DND-41 (cell line): ENCODE results near the gene VAV2.

Experiments used
- ATAC-seq: fragments of 200-7000 bp; cut with Tn5 transposase; 3 replicates; pipeline ENCODE4 v1.9.1; 2021; ENCODE audit warnings: low read depth; ENCODE audit not compliant: insufficient read depth
- DNase-seq: peaks from one replicate; pipeline ENCODE4 v3.0.0-alpha.2; 2020
- H2AFZ ChIP-seq: 2 replicates; pipeline ENCODE4 v1.6.0; 2012; ENCODE audit warnings: low read depth, low read length
- H3K27ac ChIP-seq: 2 replicates; pipeline ENCODE4 v1.5.1; 2012; ENCODE audit warnings: low read length, inconsistent platforms
- H3K27me3 ChIP-seq: fragments of 200-600 bp; sonication (generic); 2 replicates; pipeline ENCODE4 v1.6.0; 2012; ENCODE audit warnings: low read length, mild to moderate bottlenecking, inconsistent platforms; ENCODE audit not compliant: insufficient read depth, poor library complexity
- H3K36me3 ChIP-seq: 2 replicates; pipeline ENCODE4 v1.5.1; 2012; ENCODE audit warnings: low read length, inconsistent platforms; ENCODE audit not compliant: insufficient read depth
- H3K4me1 ChIP-seq: 2 replicates; pipeline ENCODE4 v1.5.1; 2012; ENCODE audit warnings: mild to moderate bottlenecking, low read length; ENCODE audit not compliant: insufficient read depth
- H3K4me2 ChIP-seq: 2 replicates; pipeline ENCODE4 v1.6.0; 2012; ENCODE audit warnings: mild to moderate bottlenecking, moderate library complexity, low read length, inconsistent platforms; ENCODE audit not compliant: insufficient read depth
- H3K4me3 ChIP-seq, 2 experiments: fragments of 200-600 bp in 1 of 2; shearing (Covaris generic) in 1 of 2; 2 replicates each; pipeline ENCODE4 v1.5.1; 2012 to 2016; ENCODE audit warnings: inconsistent platforms in 2 of 2, low read length in 2 of 2, mild to moderate bottlenecking in 2 of 2, low read depth in 1 of 2, moderate library complexity in 1 of 2
- H3K79me2 ChIP-seq: 2 replicates; pipeline ENCODE4 v1.6.0; 2012; ENCODE audit warnings: low read length, inconsistent platforms; ENCODE audit not compliant: insufficient read depth
- H3K9ac ChIP-seq: 2 replicates; pipeline ENCODE4 v1.6.0; 2012; ENCODE audit warnings: low read depth, mild to moderate bottlenecking, inconsistent platforms, low read length, moderate library complexity
- H3K9me3 ChIP-seq: 2 replicates; pipeline ENCODE4 v1.5.1; 2012; ENCODE audit warnings: low read length, moderate library complexity, mild to moderate bottlenecking, inconsistent platforms; ENCODE audit not compliant: insufficient read depth, severe bottlenecking
- H4K20me1 ChIP-seq: 2 replicates; pipeline ENCODE4 v1.6.0; 2012; ENCODE audit warnings: low read length; ENCODE audit not compliant: insufficient read depth
- EZH2 ChIP-seq: IDR thresholded peaks from 3 replicates; pipeline ENCODE4 v1.6.1; 2012; ENCODE audit warnings: borderline replicate concordance, low read depth, mild to moderate bottlenecking, moderate library complexity, low read length, inconsistent platforms; ENCODE audit not compliant: severe bottlenecking
- TF ChIP-seq, protein P1 (sequence below): IDR thresholded peaks from 2 replicates; pipeline ENCODE4 v1.5.1; 2012; ENCODE audit warnings: borderline replicate concordance, low read length, moderate library complexity, mild to moderate bottlenecking; ENCODE audit not compliant: poor library complexity, severe bottlenecking; ENCODE audit errors: extremely low read depth

VAV2 gene

DNA sequence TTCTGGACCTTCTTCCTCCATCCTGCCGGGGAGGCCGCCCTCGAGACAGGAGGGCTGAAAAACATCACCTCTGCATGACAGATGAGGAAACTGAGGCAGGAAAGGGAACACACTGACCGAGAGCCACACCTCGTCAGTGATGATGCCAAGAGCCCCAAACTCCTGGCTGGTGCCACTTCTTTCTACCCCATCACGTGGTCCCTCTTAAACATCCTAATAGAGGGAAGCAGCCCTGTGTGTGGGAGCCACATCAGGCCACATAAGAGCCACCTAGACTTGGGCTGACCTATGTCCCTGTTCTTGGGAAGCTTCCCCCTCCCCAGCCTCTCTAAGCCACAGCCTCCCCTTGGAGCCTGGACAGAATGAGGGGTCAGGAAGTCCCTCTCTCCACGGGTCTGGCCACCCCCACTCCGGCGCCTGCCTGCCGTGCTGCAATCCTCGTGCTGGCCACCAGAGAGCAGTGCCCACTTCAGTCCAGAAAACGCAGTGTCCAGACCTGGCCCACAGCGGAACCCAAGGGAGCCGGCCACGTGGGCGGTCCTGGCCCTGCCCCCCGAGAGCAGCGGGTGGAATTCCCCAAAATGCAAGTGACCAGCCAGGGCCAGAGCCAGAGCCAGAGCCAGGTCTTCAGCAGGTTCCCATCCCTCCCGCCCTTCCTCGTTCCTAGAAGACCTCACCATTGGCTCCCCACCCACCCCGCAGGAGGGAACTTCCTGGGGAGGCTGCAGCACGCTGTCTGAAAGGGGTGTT lies 199.2 kb downstream of the VAV2 start:
- Histone ChIP-seq H3K79me2 (no peaks in the 10 kb centered on the region), H3K4me2 (no peak overlapping the region), H3K36me3 (no peaks in the 10 kb centered on the region), H3K4me1 (no peaks in the 10 kb centered on the region), H3K9me3 (no peaks in the 10 kb centered on the region), H3K27ac (no peak overlapping the region), H3K9ac (no peak overlapping the region), H3K4me3 (no peak overlapping the region), H2AFZ (no peak overlapping the region), H4K20me1 (no peaks in the 10 kb centered on the region; the same call in 1 of the 2 replicates), H3K27me3 (no peaks in the 10 kb centered on the region)
- TF ChIP-seq, protein P1, sequence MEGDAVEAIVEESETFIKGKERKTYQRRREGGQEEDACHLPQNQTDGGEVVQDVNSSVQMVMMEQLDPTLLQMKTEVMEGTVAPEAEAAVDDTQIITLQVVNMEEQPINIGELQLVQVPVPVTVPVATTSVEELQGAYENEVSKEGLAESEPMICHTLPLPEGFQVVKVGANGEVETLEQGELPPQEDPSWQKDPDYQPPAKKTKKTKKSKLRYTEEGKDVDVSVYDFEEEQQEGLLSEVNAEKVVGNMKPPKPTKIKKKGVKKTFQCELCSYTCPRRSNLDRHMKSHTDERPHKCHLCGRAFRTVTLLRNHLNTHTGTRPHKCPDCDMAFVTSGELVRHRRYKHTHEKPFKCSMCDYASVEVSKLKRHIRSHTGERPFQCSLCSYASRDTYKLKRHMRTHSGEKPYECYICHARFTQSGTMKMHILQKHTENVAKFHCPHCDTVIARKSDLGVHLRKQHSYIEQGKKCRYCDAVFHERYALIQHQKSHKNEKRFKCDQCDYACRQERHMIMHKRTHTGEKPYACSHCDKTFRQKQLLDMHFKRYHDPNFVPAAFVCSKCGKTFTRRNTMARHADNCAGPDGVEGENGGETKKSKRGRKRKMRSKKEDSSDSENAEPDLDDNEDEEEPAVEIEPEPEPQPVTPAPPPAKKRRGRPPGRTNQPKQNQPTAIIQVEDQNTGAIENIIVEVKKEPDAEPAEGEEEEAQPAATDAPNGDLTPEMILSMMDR: peak; percentile 68
- no peak for TF ChIP-seq EZH2
- no peak for ATAC-seq
- peak; percentile 9 for DNase-seq

DNA sequence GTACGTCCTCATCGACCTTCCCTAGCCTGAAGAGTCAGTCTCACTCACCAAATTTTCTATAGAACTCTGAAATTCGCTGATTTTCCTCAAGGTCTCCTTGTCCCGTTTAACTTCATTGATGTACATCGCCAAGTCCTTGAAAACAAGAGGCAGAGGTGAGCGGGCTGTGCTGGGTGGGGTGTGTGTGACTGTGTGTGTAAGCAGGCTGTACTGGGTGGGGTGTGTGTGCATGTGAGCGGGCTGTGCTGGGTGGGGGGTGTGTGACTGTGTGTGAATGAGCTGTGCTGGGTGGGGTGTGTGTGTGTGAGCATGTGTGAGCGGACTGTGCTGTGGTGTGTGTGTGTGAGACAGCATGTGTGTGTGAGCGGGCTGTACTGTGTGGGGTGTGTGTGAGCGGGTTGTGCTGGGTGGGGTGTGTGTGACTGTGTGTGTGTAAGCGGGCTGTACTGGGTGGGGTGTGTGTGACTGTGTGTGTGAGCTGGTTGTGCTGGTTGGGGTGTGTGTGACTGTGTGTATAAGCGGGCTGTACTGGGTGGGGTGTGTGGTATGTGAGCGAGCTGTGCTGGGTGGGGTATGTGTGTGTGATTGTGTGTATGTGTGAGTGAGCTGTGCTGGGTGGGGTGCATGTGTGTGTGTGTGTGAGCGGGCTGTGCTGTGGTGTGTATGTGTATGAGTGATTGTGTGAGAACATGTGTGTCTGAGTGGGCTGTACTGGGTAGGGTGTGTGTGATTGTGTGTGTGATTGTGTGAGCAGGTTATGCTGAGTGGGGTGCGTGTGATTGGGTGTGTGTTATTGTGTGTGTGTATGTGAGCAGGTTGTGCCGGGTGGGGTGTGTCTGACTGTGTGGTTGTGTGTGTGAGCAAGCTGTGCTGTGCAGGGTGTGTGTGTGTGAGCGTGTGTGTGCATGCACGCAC lies 200.1 kb downstream of the VAV2 start:
- H3K4me1 ChIP-seq: no peaks in the 10 kb centered on the region
- H3K36me3 ChIP-seq: no peaks in the 10 kb centered on the region
- DNase-seq: no peak
- no peak overlapping the region for H3K27ac ChIP-seq
- H3K79me2 ChIP-seq: no peaks in the 10 kb centered on the region
- H3K4me3 ChIP-seq: no peak overlapping the region
- H3K9ac ChIP-seq: no peak overlapping the region
- no peak for TF ChIP-seq EZH2
- TF ChIP-seq, protein P1: no peak
- ATAC-seq: no peak
- H3K27me3 ChIP-seq: no peaks in the 10 kb centered on the region
- no peak overlapping the region for H2AFZ ChIP-seq
- H3K9me3 ChIP-seq: no peaks in the 10 kb centered on the region
- H3K4me2 ChIP-seq: no peak overlapping the region
- H4K20me1 ChIP-seq: no peaks in the 10 kb centered on the region; the same call in 1 of the 2 replicates

DNA sequence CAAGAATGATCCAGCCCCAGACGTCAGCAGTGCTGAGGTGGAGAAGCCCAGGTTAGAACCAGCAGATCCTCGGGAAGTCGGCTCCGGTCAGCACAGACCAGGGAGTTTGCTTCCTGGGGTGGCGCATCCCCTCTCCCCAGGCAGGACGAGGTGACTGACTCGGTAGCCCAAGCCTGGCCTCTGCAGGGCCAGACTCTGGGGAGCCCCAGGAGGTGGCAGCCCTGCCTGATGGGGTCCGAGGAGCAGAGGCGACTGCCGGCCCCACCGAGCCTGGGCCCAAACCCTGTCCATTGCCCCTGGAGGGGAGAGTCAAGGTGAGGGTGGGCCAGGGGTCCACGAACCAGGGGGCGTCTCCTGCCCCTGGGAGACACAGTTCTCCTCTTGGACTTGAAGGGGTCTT lies 201.1 kb downstream of the VAV2 start:
- DNase-seq (no peak), ATAC-seq (no peak)
- H3K9ac ChIP-seq: no peak overlapping the region
- H3K36me3 ChIP-seq: no peaks in the 10 kb centered on the region
- no peak overlapping the region for H3K4me2 ChIP-seq
- H2AFZ ChIP-seq: no peak overlapping the region
- H3K4me3 ChIP-seq: no peak overlapping the region
- H3K27ac ChIP-seq: no peak overlapping the region
- no peaks in the 10 kb centered on the region for H3K9me3 ChIP-seq
- H3K79me2 ChIP-seq: no peaks in the 10 kb centered on the region
- no peaks in the 10 kb centered on the region for H3K27me3 ChIP-seq
- no peak for TF ChIP-seq EZH2
- TF ChIP-seq, protein P1: no peak
- no peaks in the 10 kb centered on the region for H4K20me1 ChIP-seq
- no peaks in the 10 kb centered on the region for H3K4me1 ChIP-seq
